ENCODE measurements around the gene KIAA1614. TPM values are rescaled to one million over a fixed set of nuclear protein-coding genes. Genes with fewer than 3 reads are reported as not detected.

Gene KIAA1614
- total RNA-seq, 1 donor from 2014 or later: 0.56 TPM

DNA sequence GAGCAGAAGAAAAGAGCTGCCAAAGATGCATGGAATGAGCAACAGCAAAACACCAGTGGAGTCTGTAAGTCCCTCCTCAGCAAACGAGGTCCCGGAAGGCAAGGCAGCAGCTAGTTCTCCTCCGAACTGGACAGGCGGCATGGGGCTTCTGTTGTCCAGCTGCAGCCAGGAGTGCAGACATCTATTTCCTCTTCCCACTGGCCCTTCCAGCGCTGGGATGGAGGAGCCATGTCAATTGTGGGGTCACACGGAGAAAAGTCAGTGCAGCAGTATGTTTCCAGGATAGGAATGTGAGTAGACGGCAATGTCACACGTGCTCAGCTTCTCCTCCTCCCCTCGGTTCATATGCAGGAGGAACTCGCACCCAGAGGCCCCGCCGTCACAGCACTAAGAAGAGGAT lies 63.5 kb downstream of the KIAA1614 start:
- H2AFZ ChIP-seq (replicated peaks): no peak overlapping the region

DNA sequence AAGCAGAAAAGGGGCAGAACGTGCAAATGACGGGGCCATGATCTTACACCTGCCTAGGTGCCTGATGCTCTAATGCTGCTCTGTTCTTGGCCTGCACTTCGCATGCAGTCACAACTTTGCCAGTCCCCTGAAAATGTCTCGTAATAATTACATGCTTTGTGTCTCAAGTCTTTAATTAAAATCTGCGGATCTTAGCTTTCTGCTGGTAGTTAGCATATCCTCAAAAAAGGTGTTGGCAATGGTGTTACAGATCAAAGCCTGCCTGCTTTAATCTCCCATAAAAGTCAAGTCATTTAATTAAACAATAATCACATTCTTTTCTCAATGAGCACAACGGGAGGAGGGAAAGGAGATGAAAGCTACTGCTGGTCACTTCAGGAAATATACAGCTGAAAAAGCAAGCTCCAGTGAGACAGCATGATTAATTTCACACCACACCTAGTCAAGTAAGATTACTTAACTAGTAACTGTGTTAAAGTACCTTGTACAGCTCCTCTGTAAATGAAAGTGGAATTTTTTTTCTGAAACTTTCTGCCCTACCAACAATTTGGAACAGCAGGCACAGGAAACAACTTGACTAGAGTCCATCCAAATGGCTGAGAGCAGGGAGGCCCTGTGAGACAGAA lies 64.1 kb downstream of the KIAA1614 start:
- Mint-ChIP-seq H3K4me1 (peaks cover 29% of the 10 kb centered on the region), H3K9me3 (peaks cover 4% of the 10 kb centered on the region), H3K27me3 (ENCODE audit: insufficient read depth, low read depth) (peaks cover 2% of the 10 kb centered on the region), H3K36me3 (peaks cover 54% of the 10 kb centered on the region), H3K4me3 (no peak overlapping the region), H3K27ac (no peak overlapping the region)
- Histone ChIP-seq H3K4me2 (no peak overlapping the region), H3K27me3 (no peaks in the 10 kb centered on the region), H3K4me3 (no peak overlapping the region), H3K4me1 (peaks cover 21% of the 10 kb centered on the region), H3K9me3 (ENCODE audit: low read depth) (no peaks in the 10 kb centered on the region), H3K36me3 (peaks cover 8% of the 10 kb centered on the region), H3F3A (ENCODE audit: low read depth) (peaks cover 3% of the 10 kb centered on the region), H3K9ac (no peak overlapping the region), H3K27ac (no peak overlapping the region), H2AFZ (replicated peaks) (no peak overlapping the region), H3K79me2 (ENCODE audit: low read depth) (no peaks in the 10 kb centered on the region), H4K20me1 (ENCODE audit: low read depth) (peaks cover 67% of the 10 kb centered on the region)
- no peak for DNase-seq (ENCODE audit: low spot score)
- TF ChIP-seq EZH2phosphoT487 (IDR thresholded peaks at IDR 0.05): no peak
- TF ChIP-seq, protein P1, sequence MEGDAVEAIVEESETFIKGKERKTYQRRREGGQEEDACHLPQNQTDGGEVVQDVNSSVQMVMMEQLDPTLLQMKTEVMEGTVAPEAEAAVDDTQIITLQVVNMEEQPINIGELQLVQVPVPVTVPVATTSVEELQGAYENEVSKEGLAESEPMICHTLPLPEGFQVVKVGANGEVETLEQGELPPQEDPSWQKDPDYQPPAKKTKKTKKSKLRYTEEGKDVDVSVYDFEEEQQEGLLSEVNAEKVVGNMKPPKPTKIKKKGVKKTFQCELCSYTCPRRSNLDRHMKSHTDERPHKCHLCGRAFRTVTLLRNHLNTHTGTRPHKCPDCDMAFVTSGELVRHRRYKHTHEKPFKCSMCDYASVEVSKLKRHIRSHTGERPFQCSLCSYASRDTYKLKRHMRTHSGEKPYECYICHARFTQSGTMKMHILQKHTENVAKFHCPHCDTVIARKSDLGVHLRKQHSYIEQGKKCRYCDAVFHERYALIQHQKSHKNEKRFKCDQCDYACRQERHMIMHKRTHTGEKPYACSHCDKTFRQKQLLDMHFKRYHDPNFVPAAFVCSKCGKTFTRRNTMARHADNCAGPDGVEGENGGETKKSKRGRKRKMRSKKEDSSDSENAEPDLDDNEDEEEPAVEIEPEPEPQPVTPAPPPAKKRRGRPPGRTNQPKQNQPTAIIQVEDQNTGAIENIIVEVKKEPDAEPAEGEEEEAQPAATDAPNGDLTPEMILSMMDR (IDR thresholded peaks at IDR 0.05): no peak
- no peak for TF ChIP-seq EZH2 (IDR thresholded peaks at IDR 0.05)

More for the DNA sequence above, 63.5 kb downstream of the KIAA1614 start:
- Histone ChIP-seq H3K27ac (no peak overlapping the region), H3K4me1 (peaks cover 14% of the 10 kb centered on the region), H3K36me3 (peaks cover 8% of the 10 kb centered on the region), H3K9ac (no peak overlapping the region), H3K9me3 (ENCODE audit: low read depth) (no peaks in the 10 kb centered on the region), H3K79me2 (ENCODE audit: low read depth) (no peaks in the 10 kb centered on the region), H3K4me2 (no peak overlapping the region), H3K4me3 (no peak overlapping the region), H3K27me3 (no peaks in the 10 kb centered on the region), H3F3A (ENCODE audit: low read depth) (no peaks in the 10 kb centered on the region), H4K20me1 (ENCODE audit: low read depth) (peaks cover 67% of the 10 kb centered on the region)
- no peak overlapping the region for H3K4me3 Mint-ChIP-seq
- H3K9me3 Mint-ChIP-seq: peaks cover 2% of the 10 kb centered on the region
- no peak for DNase-seq (ENCODE audit: low spot score)
- H3K27ac Mint-ChIP-seq: no peak overlapping the region
- peaks cover 55% of the 10 kb centered on the region for H3K36me3 Mint-ChIP-seq
- H3K27me3 Mint-ChIP-seq (ENCODE audit: insufficient read depth, low read depth): no peaks in the 10 kb centered on the region
- H3K4me1 Mint-ChIP-seq: peaks cover 22% of the 10 kb centered on the region
- TF ChIP-seq EZH2phosphoT487 (IDR thresholded peaks at IDR 0.05) (no peak), EZH2 (IDR thresholded peaks at IDR 0.05) (no peak)
- TF ChIP-seq, protein P1 (IDR thresholded peaks at IDR 0.05): no peak

DNA sequence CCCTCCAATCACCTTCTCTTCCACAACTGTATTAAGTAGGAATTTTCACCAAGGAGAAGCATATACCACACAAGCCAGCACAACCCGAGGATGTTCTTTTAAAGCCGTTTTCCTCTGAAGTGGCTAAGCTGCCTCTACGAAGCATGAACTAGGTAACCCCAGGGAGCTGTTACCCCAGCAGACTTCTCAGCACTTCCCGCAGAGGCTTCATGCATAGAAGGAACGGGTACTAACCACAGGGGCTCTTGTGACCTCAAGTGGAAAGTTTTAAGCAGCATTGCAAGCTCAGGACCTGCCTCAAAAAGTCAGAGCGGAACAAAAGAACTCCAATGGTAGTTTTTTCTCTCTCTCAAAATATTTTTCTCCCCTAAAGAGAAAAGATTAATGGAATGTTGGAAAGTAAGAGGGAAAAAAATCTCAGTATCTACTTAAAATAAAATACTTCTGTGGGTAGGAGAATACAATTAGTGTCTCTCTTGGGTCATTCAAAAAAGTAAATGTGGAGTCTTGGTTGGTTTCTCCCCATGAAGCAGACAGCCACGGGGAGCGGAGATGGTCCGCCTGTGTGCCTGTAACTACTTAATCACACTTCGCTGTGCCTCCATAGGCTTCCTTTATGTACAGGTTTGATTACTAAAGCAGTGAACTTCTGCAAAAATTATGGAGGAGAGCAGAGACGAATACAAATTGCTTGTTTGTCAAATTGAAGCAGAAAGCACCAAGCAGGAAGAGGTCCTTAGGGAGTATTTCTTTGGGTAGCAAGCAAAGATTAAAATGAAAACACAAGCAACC lies 69.1 kb downstream of the KIAA1614 start:
- H3K79me2 ChIP-seq (ENCODE audit: low read depth): no peaks in the 10 kb centered on the region
- H3K4me3 Mint-ChIP-seq: peak overlapping the region; percentile 12
- H3K4me3 ChIP-seq: no peak overlapping the region
- H2AFZ ChIP-seq (replicated peaks): no peak overlapping the region
- peaks cover 4% of the 10 kb centered on the region for H3K9me3 Mint-ChIP-seq
- peaks cover 26% of the 10 kb centered on the region for H3K4me1 Mint-ChIP-seq
- peak overlapping the region; percentile 33 for H3K27ac ChIP-seq
- peaks cover 3% of the 10 kb centered on the region for H3K36me3 ChIP-seq
- H3F3A ChIP-seq (ENCODE audit: low read depth): peaks cover 18% of the 10 kb centered on the region
- no peak overlapping the region for H3K27ac Mint-ChIP-seq
- peaks cover 9% of the 10 kb centered on the region for H3K27me3 Mint-ChIP-seq (ENCODE audit: insufficient read depth, low read depth)
- no peaks in the 10 kb centered on the region for H3K9me3 ChIP-seq (ENCODE audit: low read depth)
- H3K36me3 Mint-ChIP-seq: peaks cover 50% of the 10 kb centered on the region
- no peak for TF ChIP-seq EZH2 (IDR thresholded peaks at IDR 0.05)
- TF ChIP-seq, protein P1 (IDR thresholded peaks at IDR 0.05): no peak
- TF ChIP-seq EZH2phosphoT487 (IDR thresholded peaks at IDR 0.05): no peak
- peak; percentile 48 for DNase-seq (ENCODE audit: low spot score)
- no peak overlapping the region for H3K9ac ChIP-seq
- H3K4me1 ChIP-seq: peaks cover 19% of the 10 kb centered on the region
- H3K4me2 ChIP-seq: peak overlapping the region; percentile 25
- no peaks in the 10 kb centered on the region for H3K27me3 ChIP-seq
- peaks cover 50% of the 10 kb centered on the region for H4K20me1 ChIP-seq (ENCODE audit: low read depth)

Measured in neural progenitor cell (in vitro differentiated cells).